ENCODE data around the gene CYP2S1.

- no peak for TF ChIP-seq CTCF (IDR thresholded peaks at IDR 0.05 in 8 of 11, conservative IDR thresholded peaks at IDR 0.05 in 3 of 11)
- no peak for TF ChIP-seq POLR2A (IDR thresholded peaks at IDR 0.05)
- TF ChIP-seq POLR2AphosphoS5 (IDR thresholded peaks at IDR 0.05), result no peak
Observed at GRCh38 chr19:41245843-41246242, 52.8 kb downstream of the CYP2S1 start.
